GM21360 (cell line): ENCODE measurements around the gene ZNF652.
"Not testable (repeated sequence)": the region's sequence is repeated elsewhere in the genome, so short reads cannot be mapped to it uniquely, and the experiment has no call there.

ENCODE experiments used
- ATAC-seq: cut with Tn5 transposase; IDR thresholded peaks from one replicate; pipeline ENCODE4 v1.9.1; 2021; ENCODE audit warnings: mild to moderate bottlenecking, moderate library complexity; ENCODE audit not compliant: unreplicated experiment

Gene ZNF652

DNA sequence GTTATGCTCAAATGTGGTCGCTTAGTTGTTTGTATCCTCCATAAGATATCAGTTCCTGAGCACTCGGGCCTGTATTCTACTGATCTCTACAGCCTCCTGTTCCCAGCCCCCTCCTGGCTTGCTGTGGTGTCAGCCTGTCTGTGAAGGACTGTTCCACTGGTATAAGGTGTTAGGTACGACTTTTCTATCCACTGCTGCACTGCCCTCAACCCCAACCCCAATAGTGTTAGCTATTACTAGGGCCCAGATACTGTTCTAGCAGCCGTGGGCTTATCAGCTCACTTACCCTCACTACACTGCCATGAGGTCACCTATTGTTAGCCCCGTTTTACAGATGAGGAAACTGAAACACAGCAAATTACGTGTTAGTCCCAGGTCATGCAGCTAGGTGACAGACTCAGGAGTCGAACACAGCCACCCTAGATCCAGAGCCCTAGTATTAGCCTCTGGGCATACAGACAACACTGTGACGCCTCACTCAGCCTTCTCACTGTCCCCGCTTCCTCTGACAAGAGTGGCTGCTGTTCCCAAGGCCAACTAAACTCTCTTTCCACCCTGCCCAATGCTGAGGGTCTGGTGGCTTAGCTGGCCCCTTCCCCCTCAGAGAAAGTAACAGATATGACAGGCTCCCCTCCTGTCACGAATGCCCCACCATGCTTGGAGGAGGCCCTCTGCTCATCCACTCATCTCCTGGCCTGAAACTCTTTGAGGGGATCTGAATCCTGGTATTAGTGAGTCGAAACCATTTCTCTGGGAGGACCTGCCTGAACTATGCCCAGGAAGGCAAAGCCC lies 25.6 kb upstream of the ZNF652 start:
- ATAC-seq: no peak

DNA sequence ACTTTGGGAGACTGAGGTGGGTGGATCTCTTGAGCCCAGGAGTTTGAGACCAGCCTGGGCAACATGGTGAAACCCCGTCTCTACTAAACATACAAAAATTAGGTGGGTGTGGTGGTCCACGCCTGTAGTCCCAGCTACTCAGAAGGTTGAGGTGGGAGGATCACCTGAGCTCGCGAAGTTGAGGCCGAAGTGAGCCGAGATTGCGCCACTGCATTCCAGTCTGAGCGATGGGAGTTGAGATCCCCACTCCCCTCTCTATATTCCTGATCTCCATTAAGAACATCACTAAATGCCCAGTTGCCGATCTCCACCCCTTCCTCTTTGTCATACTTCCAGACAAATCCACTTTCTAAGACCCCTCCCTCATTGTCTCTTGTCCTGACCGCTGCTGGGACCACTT lies 24.3 kb upstream of the ZNF652 start:
- no peak for ATAC-seq

DNA sequence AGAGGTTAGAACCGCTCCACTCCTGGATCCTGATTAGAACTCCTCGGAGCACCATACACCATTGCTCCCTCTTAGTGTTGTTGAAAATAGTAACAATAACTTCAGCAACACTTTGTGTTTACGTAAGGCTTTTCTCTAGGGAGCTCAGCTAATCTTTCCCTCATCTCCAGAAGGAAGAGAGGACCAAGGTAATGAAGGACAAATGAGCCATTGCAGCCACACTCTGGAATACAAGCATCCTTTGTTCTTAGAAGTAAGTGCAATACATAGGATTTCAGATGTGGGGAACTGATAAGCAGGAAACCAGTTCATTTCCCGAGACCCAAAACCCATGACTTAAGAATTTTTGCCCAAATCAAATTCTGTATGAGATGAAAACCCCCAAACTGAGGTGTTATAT lies 22.9 kb upstream of the ZNF652 start:
- ATAC-seq: no peak

DNA sequence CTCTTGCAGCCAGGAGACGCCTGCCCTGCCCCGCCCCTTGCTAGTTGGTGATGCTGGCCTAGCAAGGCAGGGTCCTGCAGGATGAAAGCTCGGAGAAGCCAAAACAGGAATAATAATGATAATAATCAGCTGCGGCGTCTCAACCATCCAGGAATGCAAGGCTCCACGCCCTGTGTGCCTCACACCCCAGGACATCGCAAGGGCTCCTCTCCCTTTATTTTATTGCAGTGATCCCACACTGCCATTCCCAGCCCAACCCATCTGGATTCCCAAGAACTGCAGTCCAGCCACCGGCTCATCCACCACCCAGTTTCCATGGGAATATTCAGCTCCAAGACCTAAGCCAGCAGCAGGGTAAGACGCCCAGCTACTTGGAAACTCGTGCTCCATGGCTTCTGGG lies 21.0 kb upstream of the ZNF652 start:
- no peak for ATAC-seq

DNA sequence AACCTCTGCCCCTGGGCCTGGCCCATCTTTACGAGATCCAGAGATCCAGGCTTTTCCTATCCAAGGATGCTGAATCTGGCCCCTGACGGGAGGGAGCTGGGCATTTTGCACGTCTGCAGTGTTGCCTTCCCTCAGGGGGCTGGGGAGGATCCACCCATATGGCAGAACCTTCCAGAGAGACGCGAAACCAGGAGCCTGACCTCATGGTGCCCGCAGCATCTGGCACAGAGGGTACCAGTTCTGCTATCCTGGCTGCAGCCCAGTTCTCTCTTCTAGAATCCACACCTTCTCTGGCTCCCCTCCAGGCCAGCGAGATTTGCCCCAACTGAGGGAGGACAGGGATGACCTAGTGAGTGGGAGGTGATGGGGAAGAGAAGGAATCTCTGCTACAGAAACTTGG lies 20.5 kb upstream of the ZNF652 start:
- ATAC-seq: no peak

DNA sequence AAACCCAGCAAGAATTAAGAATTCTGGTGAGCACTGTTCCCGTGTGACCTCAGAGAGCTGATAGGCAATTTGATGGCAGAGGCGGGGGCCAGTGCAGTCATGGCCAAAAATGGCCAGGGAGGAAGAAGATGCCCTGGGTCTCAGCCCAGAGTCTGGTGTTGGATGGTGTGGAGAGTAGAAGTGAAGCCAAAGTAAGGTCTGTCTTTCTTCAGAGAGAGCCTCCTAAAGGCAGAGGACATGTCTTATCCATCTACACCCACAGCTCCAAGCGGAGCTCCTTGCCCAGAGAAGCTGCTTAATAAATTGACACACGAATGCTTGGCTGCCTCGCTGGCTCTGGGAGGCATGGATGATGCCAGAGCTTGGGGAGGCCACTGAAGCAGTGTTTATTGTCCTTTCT lies 19.7 kb upstream of the ZNF652 start:
- no peak for ATAC-seq

DNA sequence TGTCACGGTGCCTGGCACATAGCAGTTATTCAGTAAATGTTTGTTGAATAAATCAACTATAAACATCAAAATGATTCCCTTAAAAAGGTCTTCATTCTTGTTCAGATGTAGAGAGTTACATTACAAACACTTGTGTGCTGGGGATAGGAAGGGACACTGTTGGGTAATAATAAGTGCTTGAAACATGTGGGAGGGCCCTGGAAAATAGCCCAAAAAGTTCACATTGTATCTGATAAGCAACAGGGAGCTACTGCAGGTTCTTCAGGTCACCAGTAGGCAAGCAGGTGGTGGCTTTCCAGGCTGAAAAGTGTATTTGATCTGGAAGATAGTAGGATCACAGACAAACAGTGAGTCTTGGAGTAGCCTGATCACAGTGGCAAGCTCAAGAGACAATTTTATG lies 19.0 kb upstream of the ZNF652 start:
- ATAC-seq: no peak

DNA sequence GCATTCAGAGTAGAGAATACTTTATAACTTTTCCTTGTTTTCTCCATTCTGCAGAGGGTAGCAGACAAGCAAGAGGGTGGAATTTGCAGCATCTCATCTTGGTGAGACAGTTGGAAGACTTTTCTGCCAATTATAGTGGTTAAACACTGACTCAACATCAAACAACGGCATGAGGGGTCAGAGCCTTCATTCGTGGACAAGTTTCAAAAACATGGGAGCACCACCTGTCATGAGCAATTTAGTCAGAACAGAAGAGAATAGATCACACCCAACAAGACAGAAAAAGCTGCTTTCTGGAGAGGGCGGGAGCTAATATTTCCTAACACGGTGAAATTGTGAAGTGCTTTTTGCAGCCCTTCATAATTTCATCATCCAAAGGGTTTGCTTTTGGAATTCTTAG lies 17.9 kb upstream of the ZNF652 start:
- ATAC-seq: no peak

DNA sequence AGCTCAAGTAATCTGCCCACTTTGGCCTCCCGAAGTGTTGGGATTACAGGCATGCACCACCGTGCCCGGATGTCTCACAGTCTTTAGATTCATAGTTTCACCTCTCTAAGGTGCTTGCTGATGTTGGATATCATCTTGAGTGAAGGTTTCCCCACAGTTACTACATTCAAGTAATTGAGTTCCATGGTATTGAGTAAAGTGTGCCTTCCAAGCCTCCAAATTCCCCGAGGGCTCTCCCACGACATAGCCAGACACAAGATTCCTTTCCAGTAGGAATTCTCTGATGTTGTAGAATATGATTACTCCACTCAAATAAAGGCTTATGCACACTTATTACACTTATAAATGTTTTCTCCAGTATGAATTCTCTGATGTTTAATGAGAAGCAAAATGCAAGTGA lies 16.3 kb upstream of the ZNF652 start:
- ATAC-seq: no peak

DNA sequence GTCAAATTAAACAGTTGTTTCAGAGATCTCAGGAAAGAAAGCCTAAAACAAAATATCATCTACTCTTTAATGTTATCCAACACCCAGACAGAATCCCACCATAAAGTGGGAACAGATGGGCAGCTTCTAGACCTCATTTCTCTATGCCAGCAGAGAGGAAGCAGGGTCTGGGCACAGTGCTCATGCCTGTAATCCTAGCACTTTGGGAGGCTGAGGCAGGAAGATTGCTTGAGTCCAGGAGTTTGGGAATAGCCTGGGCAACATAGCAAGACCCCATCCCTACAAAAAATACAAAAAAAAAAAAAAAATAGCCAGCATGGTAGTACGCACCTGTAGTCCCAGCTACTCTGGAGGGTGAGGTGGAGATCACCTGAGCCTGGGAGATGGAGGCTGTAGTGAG lies 13.5 kb upstream of the ZNF652 start:
- ATAC-seq: no peak

DNA sequence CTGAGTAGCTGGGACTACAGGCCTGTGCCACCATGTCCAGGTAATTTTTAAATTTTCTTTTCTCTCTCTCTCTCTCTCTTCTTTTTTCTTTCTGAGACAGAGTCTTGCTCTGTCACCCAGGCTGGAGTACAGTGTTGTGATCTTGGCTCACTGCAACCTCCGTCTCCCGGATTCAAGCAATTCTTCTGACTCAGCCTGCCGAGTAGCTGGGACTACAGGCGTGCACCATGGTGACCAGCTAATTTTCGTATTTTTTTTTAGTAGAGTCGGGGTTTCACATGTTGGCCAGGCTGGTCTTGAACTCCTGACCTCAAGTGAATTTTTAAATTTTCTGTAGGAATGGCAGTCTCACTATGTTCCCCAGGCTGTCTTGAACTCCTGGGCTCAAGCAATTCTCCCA lies 11.1 kb upstream of the ZNF652 start:
- no peak for ATAC-seq

DNA sequence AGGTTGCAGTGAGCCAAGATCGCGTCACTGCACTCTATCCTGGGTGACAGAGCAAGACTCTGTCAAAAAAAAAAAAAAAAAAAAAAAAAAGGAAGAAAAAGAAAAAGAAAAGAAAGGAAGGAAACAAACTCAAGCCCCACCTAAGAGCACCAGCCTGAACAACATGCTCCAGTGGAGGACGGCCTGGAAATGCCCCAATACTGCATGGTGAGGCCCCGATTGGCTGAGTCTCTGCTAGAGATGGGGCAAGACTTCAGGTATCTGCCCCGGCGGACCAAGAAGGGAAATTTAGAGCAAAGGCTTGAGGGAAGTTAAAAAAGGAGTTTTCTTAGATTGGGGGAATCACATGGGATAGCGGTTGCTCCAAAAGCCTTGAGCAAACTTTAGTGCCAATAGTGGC lies 10.4 kb upstream of the ZNF652 start:
- ATAC-seq: no peak

DNA sequence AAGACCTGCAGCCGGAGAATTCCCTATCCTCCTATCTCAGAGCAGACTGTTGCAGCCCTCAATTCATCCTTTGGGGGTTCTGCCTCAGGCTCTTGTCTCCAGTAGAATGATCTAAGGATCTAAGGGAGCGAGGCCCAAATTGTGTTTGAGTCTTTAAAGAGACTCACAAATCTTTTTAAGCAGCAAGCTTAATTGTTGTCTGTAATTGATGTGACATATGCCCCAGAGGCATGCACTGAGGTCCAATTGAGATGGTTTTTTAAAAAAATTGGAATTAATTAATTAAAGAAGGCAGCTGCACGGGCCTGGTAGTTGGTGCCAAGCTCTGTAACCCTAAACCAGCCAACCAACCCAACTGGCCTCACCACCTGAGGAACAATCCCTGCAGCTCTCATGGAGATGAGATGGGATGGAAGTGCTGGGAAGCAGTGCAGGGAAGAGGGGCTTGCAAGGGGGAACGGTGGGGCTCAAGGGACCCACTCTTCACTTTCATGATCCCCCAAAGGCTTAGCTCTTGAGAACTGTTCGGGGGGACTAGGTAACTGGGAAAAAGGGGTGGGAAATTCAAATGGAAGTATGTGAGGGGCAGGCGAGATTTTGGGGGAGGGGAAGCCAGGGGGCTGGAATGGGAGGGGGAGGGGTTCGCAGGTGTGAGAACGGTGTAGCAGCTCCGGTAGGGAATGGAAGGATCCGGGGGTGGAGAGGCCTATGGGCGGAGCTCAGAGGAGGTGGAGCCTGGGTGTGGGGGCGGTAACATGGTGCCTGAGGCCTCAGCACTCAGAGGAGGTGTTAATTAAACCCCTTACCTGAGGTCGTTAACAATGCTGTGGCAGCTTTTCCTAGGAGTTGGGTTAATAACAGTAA lies 9.2 kb upstream of the ZNF652 start:
- ATAC-seq: no peak

DNA sequence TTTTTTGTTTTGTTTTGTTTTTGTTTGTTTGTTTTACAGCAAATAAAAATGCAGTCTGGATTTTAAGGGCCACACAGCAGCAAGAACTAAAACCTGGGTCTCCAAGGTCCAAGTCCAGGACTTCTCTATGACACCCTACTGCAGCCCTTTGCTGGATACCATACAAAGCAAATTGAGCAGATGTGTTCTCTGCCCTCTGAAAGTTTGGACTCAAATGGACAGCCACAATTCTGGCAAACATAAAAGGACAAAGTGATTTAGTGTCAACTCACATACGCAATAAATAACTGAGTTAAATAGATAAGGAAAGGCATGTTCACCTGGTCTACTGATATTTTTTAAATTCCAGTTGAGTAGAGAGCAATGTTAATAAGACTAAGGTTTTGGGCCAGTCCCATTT lies 7.7 kb upstream of the ZNF652 start:
- no peak for ATAC-seq

DNA sequence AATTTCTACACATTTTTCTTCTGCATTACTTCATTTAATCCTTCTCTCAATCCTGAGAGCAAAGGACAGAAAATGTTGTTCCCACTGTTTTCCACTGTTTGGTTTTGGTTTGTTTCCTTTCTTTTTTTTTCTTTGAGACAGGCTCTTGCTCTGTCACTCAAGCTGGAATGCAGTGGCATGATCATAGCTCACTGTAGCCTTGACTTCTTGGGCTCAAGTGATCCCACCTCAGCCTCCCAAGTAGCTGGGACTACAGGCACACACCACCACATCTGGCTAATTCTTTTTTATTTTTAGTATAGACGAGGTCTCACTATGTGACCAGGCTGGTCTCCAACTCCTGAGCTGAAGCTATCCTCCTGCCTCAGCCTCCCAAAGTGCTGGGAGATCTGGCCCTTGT lies 7.0 kb upstream of the ZNF652 start:
- no peak for ATAC-seq

DNA sequence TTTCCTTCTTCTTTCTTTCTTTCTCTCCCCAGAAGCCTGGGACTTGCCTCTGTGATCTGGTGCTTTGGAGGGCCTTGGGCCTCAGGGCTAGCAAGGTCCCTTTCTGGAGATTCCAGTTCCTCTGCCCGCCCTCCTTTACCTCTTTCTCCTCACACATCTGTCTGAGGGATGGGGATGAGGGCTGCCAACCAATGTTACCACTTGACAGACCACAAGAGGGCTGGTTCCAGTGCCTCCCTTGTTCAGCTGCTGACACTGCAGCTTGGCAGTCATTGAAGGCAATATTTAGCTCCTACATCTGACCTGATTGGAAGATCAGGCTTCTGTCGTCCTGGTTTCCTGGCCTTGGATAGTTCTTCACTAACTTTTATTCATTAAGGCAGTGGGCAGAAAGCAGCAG lies 3.6 kb upstream of the ZNF652 start:
- ATAC-seq: no peak

DNA sequence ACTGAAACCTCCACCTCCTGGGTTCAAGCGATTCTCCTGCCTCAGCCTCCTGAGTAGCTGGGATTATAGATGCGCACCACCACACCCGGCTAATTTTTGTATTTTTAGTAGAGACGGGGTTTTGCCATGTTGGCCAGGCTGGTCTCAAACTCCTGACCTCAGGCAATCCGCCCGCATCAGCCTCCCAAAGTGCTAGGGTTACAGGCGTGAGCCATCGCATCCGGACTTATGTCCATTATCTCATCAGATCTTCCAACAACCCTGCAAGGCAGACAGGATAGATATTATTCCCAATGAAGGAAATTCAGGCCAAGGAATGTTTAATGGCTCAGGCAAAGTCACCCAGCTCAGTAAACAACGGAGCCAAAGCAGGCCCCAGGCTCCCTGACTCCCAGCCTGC lies 3.1 kb upstream of the ZNF652 start:
- not testable (repeated sequence) for ATAC-seq

DNA sequence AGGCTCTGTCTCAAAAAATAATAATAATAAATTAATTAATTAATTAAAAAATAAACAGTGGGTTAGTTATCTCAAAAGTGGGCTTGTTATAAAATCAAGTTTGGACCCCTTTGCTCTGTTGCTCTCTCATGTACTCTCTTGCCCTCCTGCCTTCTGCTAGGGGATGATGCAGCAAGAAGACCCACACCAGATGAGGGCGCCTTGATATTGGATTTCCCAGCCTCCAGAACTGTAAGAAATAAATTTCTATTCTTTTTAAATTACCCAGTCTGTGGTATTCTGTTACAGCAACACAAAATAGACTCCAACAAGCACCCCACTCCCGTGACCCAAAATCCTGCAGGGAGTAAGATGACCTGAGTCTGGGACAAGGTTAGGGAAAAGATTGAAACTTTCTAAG lies 2.1 kb upstream of the ZNF652 start:
- no peak for ATAC-seq

DNA sequence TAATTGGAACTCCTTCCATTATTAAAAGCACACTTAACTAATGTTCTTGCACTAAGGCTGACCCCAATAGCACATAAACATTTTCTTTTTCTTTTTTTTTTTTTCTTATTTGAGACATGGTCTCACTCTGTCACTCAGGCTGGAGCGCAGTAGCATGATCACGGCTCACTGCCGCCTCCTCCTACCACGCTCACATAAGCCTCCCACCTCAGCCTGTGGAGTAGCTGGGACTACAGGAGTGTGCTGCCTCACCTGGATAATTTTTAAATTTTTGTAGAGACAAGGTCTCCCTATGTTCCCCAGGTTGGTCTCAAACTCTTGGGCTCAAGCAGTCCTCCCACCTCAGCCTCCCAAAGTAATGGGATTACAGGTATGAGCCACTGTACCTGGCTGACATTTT lies 1.2 kb upstream of the ZNF652 start:
- no peak for ATAC-seq

DNA sequence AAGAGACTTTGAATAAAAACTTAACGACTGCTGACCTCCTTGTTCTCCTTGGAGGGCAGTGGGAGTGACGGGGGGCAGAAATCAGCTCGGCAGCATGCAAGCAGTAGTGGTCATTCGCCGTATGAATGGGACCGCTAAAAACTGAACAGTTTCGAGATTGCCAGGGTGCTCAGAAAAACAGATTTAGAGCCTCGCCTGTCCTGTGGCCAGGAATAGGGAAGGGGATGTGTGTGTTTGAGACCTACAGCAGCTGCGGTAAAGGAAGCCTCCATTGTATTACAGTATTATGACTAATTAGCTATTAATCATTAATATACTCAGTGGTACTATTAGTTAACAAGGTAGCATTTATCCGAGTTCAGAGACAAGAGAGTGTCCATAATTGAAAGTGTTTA lies 670 bp upstream of the ZNF652 start:
- ATAC-seq: no peak

DNA sequence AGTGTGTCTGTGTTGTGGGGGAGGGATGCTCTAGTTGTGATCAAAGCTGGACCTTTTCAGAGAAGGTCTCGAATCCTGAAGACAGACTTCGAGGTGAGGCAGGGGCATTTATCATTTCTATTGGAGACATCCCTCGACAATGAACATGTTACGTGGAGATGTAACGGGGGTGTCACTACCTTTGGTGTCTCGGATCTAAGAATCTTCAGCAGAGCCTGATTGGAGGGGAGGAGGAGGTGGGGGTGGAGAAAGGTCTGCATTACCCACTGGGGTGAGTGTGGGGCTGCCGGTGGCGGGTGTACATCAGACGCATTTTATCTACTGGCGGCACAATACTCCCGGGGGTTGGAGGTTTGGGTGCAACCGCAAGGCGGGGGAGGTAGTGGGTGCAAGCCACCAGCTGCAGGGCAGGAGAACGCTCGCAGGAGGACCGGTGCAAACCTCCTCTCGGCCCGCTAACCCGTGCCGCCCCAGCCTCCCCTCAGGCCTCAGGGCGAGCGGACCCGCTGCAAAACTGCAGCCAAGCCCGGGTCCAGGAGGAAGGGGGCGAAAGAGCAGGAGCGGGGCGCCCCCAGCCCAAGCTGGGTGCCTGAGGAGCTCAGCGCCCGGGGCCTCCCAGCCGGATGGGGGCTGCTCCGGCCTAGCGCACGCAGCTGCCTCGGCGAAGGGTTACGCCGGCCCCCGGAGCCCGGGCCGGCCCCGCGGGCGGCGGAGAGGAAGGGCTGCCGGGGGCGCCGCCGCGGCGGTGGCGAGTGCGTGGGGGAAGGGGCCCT lies 735 bp downstream of the ZNF652 start:
- ATAC-seq: peak; percentile 20

DNA sequence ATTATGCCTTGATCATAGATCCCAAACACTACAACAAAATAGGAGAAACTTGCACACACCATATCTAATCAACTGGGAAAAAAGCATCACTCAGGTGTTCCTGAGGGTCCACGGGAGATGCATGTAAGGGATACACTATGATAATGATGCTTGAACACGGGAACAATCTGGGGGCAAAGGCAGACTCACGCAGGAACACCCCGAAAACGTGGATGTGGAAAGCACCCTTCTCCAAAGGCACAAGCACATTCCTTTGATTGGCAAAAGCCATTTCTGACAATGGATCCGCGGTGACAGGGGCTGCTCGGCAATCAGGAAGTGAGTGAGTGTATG lies 1.3 kb downstream of the ZNF652 start:
- no peak for ATAC-seq
